DOHH2 (cell line): ENCODE results near the gene SPNS2.

ENCODE experiments used
- H3F3A ChIP-seq: fragments of 200-600 bp; sonication (generic), shearing (Covaris generic); 2 replicates; pipeline ENCODE4 v1.6.0; 2016; ENCODE audit warnings: antibody characterized with exemption, mild to moderate bottlenecking; ENCODE audit not compliant: control insufficient read depth, insufficient read depth
- H3K27ac ChIP-seq: fragments of 200-600 bp; sonication (generic); 2 replicates; pipeline ENCODE4 v1.5.1; 2014; ENCODE audit warnings: low read depth, mild to moderate bottlenecking, low read length, moderate library complexity
- H3K27me3 ChIP-seq: fragments of 200-600 bp; sonication (generic); 2 replicates; pipeline ENCODE4 v1.6.1; 2014; ENCODE audit warnings: mild to moderate bottlenecking, low read length, mixed read lengths; ENCODE audit not compliant: control insufficient read depth
- H3K36me3 ChIP-seq: fragments of 200-600 bp; sonication (generic); 2 replicates; pipeline ENCODE4 v1.6.1; 2014; ENCODE audit warnings: mild to moderate bottlenecking, low read length, moderate library complexity, mixed read lengths; ENCODE audit not compliant: control insufficient read depth
- H3K4me1 ChIP-seq: fragments of 200-600 bp; sonication (generic); 2 replicates; pipeline ENCODE4 v1.6.1; 2014; ENCODE audit warnings: mild to moderate bottlenecking, low read length, mixed read lengths; ENCODE audit not compliant: control insufficient read depth
- H3K4me2 ChIP-seq: fragments of 200-600 bp; sonication (generic); 2 replicates; pipeline ENCODE4 v1.6.0; 2014; ENCODE audit warnings: mild to moderate bottlenecking, low read length, moderate library complexity
- H3K4me3 ChIP-seq: fragments of 200-600 bp; sonication (generic); 2 replicates; pipeline ENCODE4 v1.5.1; 2014; ENCODE audit warnings: mild to moderate bottlenecking, low read length, mixed read lengths
- H3K79me2 ChIP-seq: fragments of 200-600 bp; sonication (generic); 2 replicates; pipeline ENCODE4 v1.6.1; 2014; ENCODE audit warnings: mild to moderate bottlenecking, low read length, mixed read lengths; ENCODE audit not compliant: control insufficient read depth
- H3K9me2 ChIP-seq: fragments of 200-600 bp; sonication (generic); replicated peaks from 2 replicates; pipeline ENCODE4 v1.6.1; 2014; ENCODE audit warnings: mild to moderate bottlenecking, low read length, mixed read lengths; ENCODE audit not compliant: control insufficient read depth
- H3K9me3 ChIP-seq: fragments of 200-600 bp; sonication (generic); 2 replicates; pipeline ENCODE4 v1.6.1; 2014; ENCODE audit warnings: antibody characterized with exemption, low read length, mixed read lengths; ENCODE audit not compliant: control insufficient read depth, insufficient read depth
- H4K20me1 ChIP-seq: fragments of 200-600 bp; sonication (generic); 2 replicates; pipeline ENCODE4 v1.6.0; 2014; ENCODE audit warnings: low read depth, mild to moderate bottlenecking, antibody characterized with exemption, low read length, moderate library complexity; ENCODE audit not compliant: control insufficient read depth, insufficient read depth
- CTCF ChIP-seq: fragments of 200-600 bp; sonication (generic); IDR thresholded peaks from one replicate; pipeline ENCODE4 v1.5.1; 2014; ENCODE audit warnings: antibody characterized with exemption, mild to moderate bottlenecking, low read depth, low read length; ENCODE audit not compliant: poor library complexity, severe bottlenecking
- EZH2phosphoT487 ChIP-seq: fragments of 200-600 bp; sonication (generic); IDR thresholded peaks from 2 replicates; pipeline ENCODE4 v1.6.1; 2017; ENCODE audit warnings: borderline replicate concordance, mild to moderate bottlenecking, antibody characterized with exemption, low read length, moderate library complexity, mixed read lengths

The SPNS2 gene

GRCh38 chr17:4492721-4493561 is 5.7 kb upstream of the SPNS2 start:
- no peak overlapping the region for H3K27ac ChIP-seq
- H3K4me3 ChIP-seq, result no peak overlapping the region
- H3K9me2 ChIP-seq, result no peaks in the 10 kb centered on the region
- H3K79me2 ChIP-seq, result no peaks in the 10 kb centered on the region
- H3K4me2 ChIP-seq, result no peak overlapping the region
- TF ChIP-seq CTCF (no peak), EZH2phosphoT487 (no peak)
- no peaks in the 10 kb centered on the region for H3K36me3 ChIP-seq
- no peaks in the 10 kb centered on the region for H4K20me1 ChIP-seq
- H3K27me3 ChIP-seq, result peaks cover 42% of the 10 kb centered on the region
- 0 out of 2 replicates have a peak, but pooled peaks cover 3% of the 10 kb centered on the region for H3F3A ChIP-seq
- H3K9me3 ChIP-seq, result no peaks in the 10 kb centered on the region
- H3K4me1 ChIP-seq, result peaks cover 20% of the 10 kb centered on the region

- H3K79me2 ChIP-seq, result no peaks in the 10 kb centered on the region
- peaks cover 39% of the 10 kb centered on the region for H3K4me1 ChIP-seq
- no peaks in the 10 kb centered on the region for H4K20me1 ChIP-seq
- H3K27ac ChIP-seq, result no peak overlapping the region
- TF ChIP-seq CTCF (no peak), EZH2phosphoT487 (no peak)
- H3F3A ChIP-seq, result 0 out of 2 replicates have a peak, but pooled peaks cover 3% of the 10 kb centered on the region
- H3K4me2 ChIP-seq, result peak overlapping the region; percentile 5
- no peak overlapping the region for H3K4me3 ChIP-seq
- H3K9me3 ChIP-seq, result no peaks in the 10 kb centered on the region
- no peaks in the 10 kb centered on the region for H3K9me2 ChIP-seq
- H3K36me3 ChIP-seq, result no peaks in the 10 kb centered on the region
- peaks cover 62% of the 10 kb centered on the region for H3K27me3 ChIP-seq
Measured at GRCh38 chr17:4497101-4497824, 1.4 kb upstream of the SPNS2 start.

GRCh38 chr17:4499431-4500190 is 930 bp downstream of the SPNS2 start:
- H3K9me2 ChIP-seq, result no peaks in the 10 kb centered on the region
- no peaks in the 10 kb centered on the region for H4K20me1 ChIP-seq
- no peaks in the 10 kb centered on the region for H3K9me3 ChIP-seq
- H3K79me2 ChIP-seq, result no peaks in the 10 kb centered on the region
- peaks cover 65% of the 10 kb centered on the region for H3K27me3 ChIP-seq
- peaks cover 39% of the 10 kb centered on the region for H3K4me1 ChIP-seq
- H3K4me2 ChIP-seq, result peak overlapping the region; percentile 42
- no peaks in the 10 kb centered on the region for H3K36me3 ChIP-seq
- 0 out of 2 replicates have a peak, but pooled peaks cover 3% of the 10 kb centered on the region for H3F3A ChIP-seq
- H3K27ac ChIP-seq, result no peak overlapping the region
- H3K4me3 ChIP-seq, result peak overlapping the region; percentile 29
- TF ChIP-seq EZH2phosphoT487 (peak; percentile 95; the same call in 1 of the 2 replicates), CTCF (no peak)
